SJCRH30 (cell line): ENCODE data around the gene PCDH7. TPM values are rescaled to one million over a fixed set of nuclear protein-coding genes. Genes with fewer than 3 reads are reported as not detected.

ENCODE experiments used
- DNase-seq, 2 experiments: peaks; one replicate each; pipeline ENCODE4 v3.0.0-alpha.2; 2015 to 2020
- H3K27ac ChIP-seq: fragments of 250-450 bp; sonication (Bioruptor Pico); 2 replicates; pipeline ENCODE4 v1.5.1; 2020; ENCODE audit warnings: mild to moderate bottlenecking, moderate library complexity
- H3K27me3 ChIP-seq: fragments of 250-450 bp; sonication (Bioruptor Pico); 2 replicates; pipeline ENCODE4 v1.5.1; 2020; ENCODE audit warnings: mild to moderate bottlenecking, moderate library complexity
- H3K36me3 ChIP-seq: fragments of 250-450 bp; sonication (Bioruptor Pico); 2 replicates; pipeline ENCODE4 v1.5.1; 2020; ENCODE audit warnings: mild to moderate bottlenecking, moderate library complexity
- H3K4me1 ChIP-seq: fragments of 250-450 bp; sonication (Bioruptor Pico); 2 replicates; pipeline ENCODE4 v1.5.1; 2020; ENCODE audit warnings: mild to moderate bottlenecking, moderate library complexity
- H3K4me3 ChIP-seq: fragments of 250-450 bp; sonication (Bioruptor Pico); 2 replicates; pipeline ENCODE4 v1.5.1; 2020; ENCODE audit warnings: mild to moderate bottlenecking, moderate library complexity
- H3K9me3 ChIP-seq: fragments of 250-450 bp; sonication (Bioruptor Pico); replicated peaks from 2 replicates; pipeline ENCODE4 v1.5.1; 2020; ENCODE audit warnings: mild to moderate bottlenecking, moderate library complexity
- total RNA-seq: library from RNA; depleted of rRNA; stranded (reverse); fragments of >200 nt; shearing (Covaris generic); gene quantifications from 2 replicates; pipeline ENCODE4 v1.2.3, GENCODE V29; 2014; rRNA removed

The PCDH7 gene, protein sequence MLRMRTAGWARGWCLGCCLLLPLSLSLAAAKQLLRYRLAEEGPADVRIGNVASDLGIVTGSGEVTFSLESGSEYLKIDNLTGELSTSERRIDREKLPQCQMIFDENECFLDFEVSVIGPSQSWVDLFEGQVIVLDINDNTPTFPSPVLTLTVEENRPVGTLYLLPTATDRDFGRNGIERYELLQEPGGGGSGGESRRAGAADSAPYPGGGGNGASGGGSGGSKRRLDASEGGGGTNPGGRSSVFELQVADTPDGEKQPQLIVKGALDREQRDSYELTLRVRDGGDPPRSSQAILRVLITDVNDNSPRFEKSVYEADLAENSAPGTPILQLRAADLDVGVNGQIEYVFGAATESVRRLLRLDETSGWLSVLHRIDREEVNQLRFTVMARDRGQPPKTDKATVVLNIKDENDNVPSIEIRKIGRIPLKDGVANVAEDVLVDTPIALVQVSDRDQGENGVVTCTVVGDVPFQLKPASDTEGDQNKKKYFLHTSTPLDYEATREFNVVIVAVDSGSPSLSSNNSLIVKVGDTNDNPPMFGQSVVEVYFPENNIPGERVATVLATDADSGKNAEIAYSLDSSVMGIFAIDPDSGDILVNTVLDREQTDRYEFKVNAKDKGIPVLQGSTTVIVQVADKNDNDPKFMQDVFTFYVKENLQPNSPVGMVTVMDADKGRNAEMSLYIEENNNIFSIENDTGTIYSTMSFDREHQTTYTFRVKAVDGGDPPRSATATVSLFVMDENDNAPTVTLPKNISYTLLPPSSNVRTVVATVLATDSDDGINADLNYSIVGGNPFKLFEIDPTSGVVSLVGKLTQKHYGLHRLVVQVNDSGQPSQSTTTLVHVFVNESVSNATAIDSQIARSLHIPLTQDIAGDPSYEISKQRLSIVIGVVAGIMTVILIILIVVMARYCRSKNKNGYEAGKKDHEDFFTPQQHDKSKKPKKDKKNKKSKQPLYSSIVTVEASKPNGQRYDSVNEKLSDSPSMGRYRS (N-terminal part only)
- total RNA-seq, result 135 and 150 TPM in 2 replicates

DNA sequence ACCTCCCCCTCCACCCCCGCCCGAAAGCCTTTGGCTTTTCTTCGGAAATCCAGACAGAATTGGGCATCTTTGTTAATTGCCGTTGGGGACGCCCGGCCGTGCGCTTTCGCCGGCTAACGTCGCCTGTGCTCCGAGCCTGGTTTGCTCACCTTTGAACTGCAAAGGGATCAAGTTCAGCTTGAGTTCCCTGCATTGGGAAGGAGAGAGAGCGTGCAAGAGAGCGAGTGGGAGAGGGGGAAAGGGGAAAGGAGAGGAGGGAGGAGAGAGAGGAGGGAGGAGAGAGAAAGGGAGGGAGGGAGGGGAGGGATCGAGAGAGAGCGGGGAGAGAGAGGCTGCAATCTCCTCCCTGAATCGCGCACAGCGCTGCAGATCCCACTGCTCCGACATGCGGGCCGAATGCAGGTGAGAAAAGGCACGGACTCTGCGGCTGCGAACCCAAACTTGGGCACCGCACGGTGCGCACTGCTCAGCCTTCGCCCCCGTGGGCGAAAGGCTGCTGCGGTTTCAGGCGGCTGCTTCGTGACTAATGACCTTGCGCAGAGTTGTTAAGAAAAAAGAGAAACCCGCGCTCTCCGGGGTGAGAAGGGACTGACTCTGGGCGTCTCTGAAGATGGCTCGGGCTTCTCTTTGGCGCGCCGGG is at the start of gene PCDH7:
Gene PCDH7 (plus strand): TSS at position 349 of the 640 bp plus-strand sequence. CDS start 1,054 bp downstream, outside the sequence.
- DNase-seq, result peak; percentile 85 to 88

DNA sequence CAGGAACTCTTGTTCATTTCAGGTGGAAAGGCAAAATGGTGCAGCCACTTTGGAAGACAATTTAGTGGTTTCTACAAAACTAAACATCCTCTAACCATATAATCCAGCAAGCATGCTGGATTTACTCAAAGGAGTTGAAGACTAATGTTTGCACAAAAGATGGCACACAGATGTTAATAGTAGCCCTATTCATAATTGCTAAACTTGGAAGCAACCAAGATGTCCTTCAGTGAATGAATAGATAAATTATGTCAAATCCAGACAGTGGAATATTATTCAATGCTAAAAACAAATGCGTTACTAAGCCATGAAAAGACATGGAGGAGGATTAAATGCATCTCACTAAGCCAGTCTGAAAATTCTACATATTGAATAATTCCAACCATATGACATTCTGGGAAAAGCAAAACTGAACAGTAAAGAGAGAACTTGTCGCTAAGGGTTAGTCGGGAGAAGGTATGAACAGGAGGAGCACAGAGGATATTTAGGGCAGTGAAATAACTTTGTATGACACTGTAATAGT is 48.2 kb upstream of the PCDH7 start:
- DNase-seq, result no peak
- H3K36me3 ChIP-seq, result no peaks in the 10 kb centered on the region
- no peak overlapping the region for H3K27ac ChIP-seq
- H3K4me3 ChIP-seq, result no peak overlapping the region
- H3K27me3 ChIP-seq, result no peaks in the 10 kb centered on the region
- no peaks in the 10 kb centered on the region for H3K4me1 ChIP-seq
- no peaks in the 10 kb centered on the region; the same call in none of the 2 replicates for H3K9me3 ChIP-seq

More for the DNA sequence above, at the start of gene PCDH7:
- H3K36me3 ChIP-seq, result peaks cover 36% of the 10 kb centered on the region
- H3K27ac ChIP-seq, result peak within 1 kb of the TSS; percentile 92
- peak within 1 kb of the TSS; percentile 82 for H3K4me3 ChIP-seq
- no peaks in the 10 kb centered on the region for H3K9me3 ChIP-seq
- no peaks in the 10 kb centered on the region for H3K27me3 ChIP-seq
- peaks cover 3% of the 10 kb centered on the region; the same call in 1 of the 2 replicates for H3K4me1 ChIP-seq

DNA sequence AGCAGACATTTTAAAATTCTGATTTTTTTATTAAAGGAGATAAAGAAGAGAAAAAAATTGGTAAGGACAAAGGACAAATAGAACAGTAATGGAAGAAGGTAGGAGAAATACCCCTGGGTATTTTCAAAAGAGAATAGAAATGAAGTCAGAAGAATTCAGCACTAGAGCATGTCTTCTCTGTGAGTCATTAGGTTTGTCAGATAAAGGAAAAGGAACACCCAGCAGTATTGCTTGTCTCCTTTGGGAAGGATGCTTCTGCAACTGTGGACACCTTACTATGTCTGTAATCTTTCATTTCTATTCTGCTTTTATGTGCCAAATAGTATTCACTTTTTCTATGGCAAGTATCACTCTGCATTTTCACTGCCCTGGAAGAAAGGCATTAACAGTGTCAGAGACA is 24.0 kb upstream of the PCDH7 start:
- Histone ChIP-seq H3K36me3 (no peaks in the 10 kb centered on the region), H3K4me1 (no peaks in the 10 kb centered on the region), H3K9me3 (no peaks in the 10 kb centered on the region), H3K27ac (no peak overlapping the region), H3K27me3 (no peaks in the 10 kb centered on the region), H3K4me3 (no peak overlapping the region)
- DNase-seq, result no peak

DNA sequence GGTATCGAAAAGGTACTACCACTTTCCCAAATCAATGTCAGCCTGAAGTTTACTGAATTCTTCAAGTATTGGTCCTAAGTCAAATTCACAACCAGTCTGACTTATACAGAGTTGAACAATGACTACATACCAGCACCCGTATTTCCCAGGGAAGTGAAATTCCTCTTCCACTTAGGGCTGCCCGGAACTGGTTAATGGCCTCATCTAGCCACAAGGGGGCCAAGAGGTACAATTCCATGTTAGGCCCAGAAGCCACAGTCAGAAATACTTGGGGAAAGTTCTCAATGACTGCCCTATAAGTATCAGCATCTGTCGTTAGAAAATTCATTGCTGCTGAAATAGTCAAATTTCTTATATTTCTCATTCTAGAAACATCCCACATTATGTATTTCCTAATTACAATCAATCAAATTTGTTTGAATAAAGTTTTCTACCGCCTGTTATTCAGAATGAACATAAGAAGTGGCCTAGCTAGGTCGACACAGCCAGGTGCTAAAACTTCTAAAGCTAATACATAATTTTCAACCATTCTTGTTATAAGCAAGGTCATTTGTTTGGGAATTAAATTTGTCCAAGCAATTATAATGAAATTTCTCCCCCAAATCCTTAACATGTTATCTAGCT is 5.6 kb upstream of the PCDH7 start:
- no peaks in the 10 kb centered on the region for H3K36me3 ChIP-seq
- DNase-seq, result peak; percentile 62 to 81
- no peak overlapping the region for H3K4me3 ChIP-seq
- no peaks in the 10 kb centered on the region for H3K9me3 ChIP-seq
- H3K27ac ChIP-seq, result no peak overlapping the region
- peaks cover 7% of the 10 kb centered on the region for H3K4me1 ChIP-seq
- no peaks in the 10 kb centered on the region for H3K27me3 ChIP-seq

DNA sequence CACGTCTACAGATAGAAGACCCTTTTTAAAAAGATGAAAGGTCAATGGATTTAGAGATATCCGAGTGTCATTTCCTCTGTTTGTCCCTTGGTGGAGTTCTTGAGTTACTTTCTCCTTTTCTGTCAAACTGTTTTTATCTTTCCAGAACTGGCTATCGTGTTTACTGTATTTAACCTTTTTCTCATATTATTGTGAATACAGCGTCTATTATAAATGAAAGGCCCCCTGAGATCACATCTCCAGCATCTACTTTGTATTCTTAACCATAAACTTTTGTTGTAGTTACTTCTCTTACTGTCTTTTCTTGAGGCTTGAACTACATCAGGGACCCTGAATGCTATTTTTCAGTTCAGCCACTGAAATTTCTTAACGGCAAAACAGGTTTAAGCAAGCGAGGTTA is 4.0 kb upstream of the PCDH7 start:
- peak overlapping the region; percentile 82 for H3K4me3 ChIP-seq
- H3K9me3 ChIP-seq, result no peaks in the 10 kb centered on the region
- H3K27me3 ChIP-seq, result no peaks in the 10 kb centered on the region
- peak overlapping the region; percentile 92 for H3K27ac ChIP-seq
- peaks cover 7% of the 10 kb centered on the region for H3K4me1 ChIP-seq
- no peaks in the 10 kb centered on the region for H3K36me3 ChIP-seq
- peak in 1 of 2 experiments; percentile 79 for DNase-seq

DNA sequence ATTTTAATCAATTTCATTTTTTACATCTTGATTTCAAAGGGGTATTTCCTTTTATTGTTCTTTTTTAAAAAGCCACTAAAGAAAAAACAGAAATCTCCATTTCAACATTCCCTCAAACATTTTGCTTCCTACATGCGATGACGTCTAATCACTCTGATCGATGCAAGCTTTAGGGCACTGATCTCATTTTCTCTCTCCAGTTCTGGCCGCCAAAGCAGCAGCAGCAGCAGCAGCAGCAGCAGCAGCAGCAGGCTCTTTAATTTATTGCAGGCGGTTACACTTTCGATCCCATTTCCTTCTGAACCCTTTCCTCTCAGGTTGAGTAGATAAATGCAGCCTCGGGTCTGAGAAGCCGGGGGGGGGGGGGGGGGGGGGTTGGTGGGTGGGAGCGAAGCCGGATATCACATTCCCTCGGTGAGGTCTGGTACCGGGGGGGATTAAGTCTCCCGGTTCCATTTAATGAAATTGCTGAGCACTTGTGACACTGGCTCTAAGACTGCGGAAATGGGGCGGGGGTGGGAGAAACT is 3.4 kb upstream of the PCDH7 start:
- Histone ChIP-seq H3K36me3 (peaks cover 4% of the 10 kb centered on the region; the same call in 1 of the 2 replicates), H3K4me1 (peaks cover 7% of the 10 kb centered on the region), H3K4me3 (peak overlapping the region; percentile 82), H3K9me3 (no peaks in the 10 kb centered on the region), H3K27ac (peak overlapping the region; percentile 92), H3K27me3 (no peaks in the 10 kb centered on the region)
- no peak for DNase-seq

DNA sequence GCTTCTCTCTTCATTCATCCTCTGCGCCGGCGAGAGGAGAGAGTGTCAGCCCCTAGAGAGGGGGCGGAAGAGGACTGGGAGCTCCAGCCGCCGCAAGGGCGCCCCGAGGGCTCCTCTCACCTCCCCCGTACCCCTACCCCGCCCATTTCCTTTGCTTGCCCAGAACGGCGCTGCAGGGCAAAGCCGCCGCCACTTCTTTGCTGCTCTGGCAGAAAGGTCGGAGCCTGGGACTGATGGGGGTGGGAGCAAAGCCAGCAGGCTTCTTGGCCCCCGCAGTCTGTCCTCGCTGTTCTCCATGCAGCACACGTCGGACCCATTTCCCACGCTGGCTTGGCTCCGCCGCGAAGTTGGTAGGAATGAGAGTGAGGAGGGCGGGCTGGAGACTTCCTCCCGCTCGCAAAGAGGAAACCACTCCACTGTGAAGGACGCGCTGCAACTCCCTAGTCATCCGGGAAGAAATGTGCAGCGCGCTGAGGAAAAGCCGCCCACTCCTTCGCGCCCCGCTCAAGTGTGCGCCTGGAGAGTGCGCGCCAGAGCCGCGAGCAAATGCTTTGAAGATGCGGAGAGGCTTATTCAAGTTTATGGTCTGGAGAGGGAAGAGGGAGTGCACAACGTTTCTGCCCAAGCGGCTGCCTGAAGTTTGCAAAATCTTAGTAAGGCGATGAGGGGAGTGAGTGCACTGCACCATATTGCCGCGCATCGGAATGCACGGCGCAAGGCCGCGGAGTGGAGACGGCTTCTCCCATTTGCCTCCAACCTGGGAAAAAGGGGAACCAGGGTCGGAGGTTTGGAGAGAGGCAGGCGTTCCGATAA is 2.8 kb upstream of the PCDH7 start:
- peak overlapping the region; percentile 92 for H3K27ac ChIP-seq
- H3K36me3 ChIP-seq, result peaks cover 8% of the 10 kb centered on the region
- no peaks in the 10 kb centered on the region for H3K9me3 ChIP-seq
- H3K27me3 ChIP-seq, result no peaks in the 10 kb centered on the region
- peaks cover 7% of the 10 kb centered on the region for H3K4me1 ChIP-seq
- DNase-seq, result peak; percentile 96 to 97
- peak overlapping the region; percentile 82 for H3K4me3 ChIP-seq

DNA sequence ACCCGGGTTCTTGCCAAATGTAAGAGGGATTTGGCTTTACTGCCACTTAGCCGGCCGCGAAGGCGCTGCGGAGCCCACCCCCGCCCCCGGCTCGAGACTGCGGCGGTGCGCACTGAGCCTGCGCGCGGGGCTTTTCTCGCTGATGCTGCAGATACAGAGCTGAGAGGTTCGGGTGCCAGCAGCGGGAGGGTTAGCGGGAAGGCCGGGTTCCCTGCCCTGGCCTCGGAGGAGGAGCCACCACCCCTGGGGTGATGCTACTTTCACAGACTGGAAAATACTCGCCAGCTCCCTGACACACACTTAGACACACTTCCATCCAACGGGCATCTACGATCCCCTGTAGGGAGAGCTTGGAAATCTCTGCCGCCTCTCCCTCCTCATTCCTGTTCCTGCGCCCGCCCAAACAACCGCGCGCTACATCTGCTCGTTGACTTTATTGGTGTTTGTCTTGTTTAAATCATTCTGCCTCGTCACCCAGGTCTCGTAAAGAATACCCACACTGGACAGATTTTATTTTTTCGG is 2.1 kb upstream of the PCDH7 start:
- peaks cover 15% of the 10 kb centered on the region for H3K36me3 ChIP-seq
- peak overlapping the region; percentile 82 for H3K4me3 ChIP-seq
- peak overlapping the region; percentile 92 for H3K27ac ChIP-seq
- DNase-seq, result peak; percentile 92 to 93
- H3K27me3 ChIP-seq, result no peaks in the 10 kb centered on the region
- no peaks in the 10 kb centered on the region for H3K9me3 ChIP-seq
- peaks cover 7% of the 10 kb centered on the region for H3K4me1 ChIP-seq

DNA sequence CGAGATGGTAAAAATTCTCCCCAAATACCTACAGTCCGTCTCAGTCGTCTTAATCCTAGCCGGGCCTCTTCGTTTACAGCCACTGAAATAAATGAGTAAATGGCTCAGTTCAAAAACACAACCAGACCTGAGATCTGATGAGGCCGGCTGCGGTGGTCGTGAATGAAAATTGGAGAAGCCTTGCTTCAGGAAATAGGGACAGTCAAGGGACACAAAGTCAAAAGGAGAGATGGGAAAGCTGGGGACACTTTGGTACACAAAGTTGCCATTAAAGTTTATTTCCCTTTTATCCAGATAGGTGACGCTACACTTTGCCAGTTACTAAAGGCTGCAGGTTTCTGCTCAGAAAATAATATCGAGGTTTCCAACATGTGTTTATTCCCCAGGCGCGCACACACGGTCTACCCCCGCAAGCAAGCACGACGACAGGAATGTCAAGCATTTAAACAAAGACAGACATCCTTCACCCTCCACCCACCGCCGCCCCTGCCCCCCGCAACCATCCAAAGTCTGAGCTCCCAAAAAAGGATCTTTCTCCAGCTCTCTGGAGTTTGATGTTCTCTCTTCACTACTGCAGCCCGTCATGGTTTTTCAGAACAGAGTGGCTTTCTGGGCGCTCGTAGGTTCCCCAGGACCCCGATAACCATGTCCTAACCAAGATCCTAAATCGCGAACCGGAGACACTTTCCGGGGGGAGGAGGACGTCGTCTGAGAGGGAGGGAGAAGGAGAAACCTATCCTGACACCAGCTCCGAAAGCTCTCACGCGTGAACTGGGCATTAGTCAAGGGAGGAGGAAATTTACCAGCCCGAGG is 1.3 kb upstream of the PCDH7 start:
- peak overlapping the region; percentile 82 for H3K4me3 ChIP-seq
- DNase-seq, result peak; percentile 54 to 62

DNA sequence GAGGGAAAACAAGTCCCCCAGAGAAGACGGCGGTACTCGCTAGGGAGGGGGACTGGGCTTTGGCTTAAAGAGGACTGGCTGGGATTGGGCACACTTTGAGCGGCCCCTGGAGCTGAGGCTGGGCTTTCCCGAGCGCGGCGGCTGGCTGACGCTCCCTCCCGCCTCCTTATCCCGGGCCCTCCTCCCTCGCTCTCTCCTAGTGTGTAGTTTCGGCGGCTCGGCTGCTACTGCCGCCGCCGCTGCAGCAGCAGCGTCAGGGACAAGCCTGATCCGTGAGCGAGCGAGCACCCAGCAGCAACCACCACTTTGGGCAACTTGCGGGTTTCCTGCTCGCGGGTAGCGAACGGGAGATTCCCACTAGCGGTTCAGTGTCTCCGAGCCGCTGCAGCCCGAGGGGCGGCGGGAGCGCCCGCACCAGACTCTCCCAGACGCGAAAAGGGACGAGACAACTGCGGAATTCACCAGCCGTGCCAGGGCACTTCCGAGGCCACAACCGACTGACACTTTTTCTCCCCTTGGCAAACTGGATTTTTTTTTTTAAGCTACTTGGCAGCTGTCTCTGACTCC is 632 bp upstream of the PCDH7 start:
- Histone ChIP-seq H3K27me3 (no peaks in the 10 kb centered on the region), H3K27ac (peak overlapping the region; percentile 92), H3K9me3 (no peaks in the 10 kb centered on the region), H3K4me3 (peak overlapping the region; percentile 82), H3K4me1 (peaks cover 7% of the 10 kb centered on the region), H3K36me3 (peaks cover 30% of the 10 kb centered on the region)
- DNase-seq, result peak; percentile 89 to 90

More for the DNA sequence above, 1.3 kb upstream of the PCDH7 start:
- peak overlapping the region; percentile 92 for H3K27ac ChIP-seq
- H3K27me3 ChIP-seq, result no peaks in the 10 kb centered on the region
- H3K36me3 ChIP-seq, result peaks cover 23% of the 10 kb centered on the region
- H3K4me1 ChIP-seq, result peaks cover 7% of the 10 kb centered on the region
- H3K9me3 ChIP-seq, result no peaks in the 10 kb centered on the region

DNA sequence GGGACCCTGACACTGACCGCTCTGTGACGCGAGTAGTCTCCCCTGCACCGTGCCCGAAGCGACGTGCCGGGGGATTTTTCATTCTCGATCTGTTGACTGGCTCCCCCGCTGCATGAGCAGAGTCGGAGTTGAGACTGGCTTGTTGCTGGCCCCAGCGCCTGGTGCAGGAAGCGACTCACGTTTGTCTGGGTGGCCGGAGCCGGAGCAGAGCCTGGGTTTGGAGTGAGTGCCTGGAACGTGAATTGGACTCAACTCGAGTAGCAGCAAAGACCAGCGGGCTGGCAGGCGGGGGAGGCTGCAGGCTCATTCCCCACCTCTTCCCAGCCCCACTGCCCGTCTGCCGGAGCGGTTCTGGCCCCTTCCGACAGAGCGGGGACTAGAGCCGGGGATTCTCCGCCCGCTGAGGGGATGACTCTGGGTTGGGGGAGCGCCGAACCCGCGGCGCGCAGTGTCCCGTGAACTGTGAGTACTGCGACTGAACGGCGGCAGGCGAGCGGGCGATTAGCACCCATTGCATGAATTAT is 554 bp downstream of the PCDH7 start:
- H3K36me3 ChIP-seq, result peaks cover 41% of the 10 kb centered on the region
- peak overlapping the region; percentile 82 for H3K4me3 ChIP-seq
- 0 out of 2 replicates have a peak, but pooled peaks cover 1% of the 10 kb centered on the region for H3K4me1 ChIP-seq
- DNase-seq, result peak; percentile 71 to 80
- no peaks in the 10 kb centered on the region for H3K9me3 ChIP-seq
- no peaks in the 10 kb centered on the region for H3K27me3 ChIP-seq
- H3K27ac ChIP-seq, result peak overlapping the region; percentile 92
